ENCODE measurements around the gene HEPACAM2.

Gene HEPACAM2

DNA sequence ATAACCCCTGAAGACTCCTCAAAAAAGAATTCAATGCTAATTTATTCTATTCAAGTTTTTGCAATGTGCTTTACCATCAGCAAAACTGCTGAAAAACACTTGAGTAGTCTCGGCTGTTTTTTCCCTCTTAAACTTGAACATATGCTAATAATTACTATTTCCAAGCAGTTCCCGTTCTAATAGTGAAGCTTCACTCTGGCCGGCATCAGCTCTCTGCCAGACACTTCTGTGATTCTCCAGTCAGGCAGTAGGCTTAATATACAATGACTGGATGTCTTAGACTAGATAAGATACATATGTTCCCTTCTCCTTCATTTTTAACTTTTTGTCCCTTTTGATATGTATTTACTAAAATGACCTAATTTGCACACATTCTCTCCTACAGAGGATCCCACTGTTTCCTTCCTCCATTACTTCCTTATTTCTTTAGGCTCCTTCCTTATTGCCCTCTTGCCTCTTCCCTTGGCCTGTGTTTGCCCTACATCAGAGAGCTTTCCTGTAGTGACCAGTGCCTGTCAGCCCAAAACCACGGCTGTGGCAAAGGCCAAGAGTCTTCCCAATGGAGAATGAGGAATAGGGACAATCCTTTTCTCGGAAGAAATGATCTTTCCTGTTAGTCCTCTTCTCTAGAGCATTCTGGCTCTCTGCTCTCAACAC is 23.5 kb downstream of the HEPACAM2 start:
- FAIRE-seq = no peak

DNA sequence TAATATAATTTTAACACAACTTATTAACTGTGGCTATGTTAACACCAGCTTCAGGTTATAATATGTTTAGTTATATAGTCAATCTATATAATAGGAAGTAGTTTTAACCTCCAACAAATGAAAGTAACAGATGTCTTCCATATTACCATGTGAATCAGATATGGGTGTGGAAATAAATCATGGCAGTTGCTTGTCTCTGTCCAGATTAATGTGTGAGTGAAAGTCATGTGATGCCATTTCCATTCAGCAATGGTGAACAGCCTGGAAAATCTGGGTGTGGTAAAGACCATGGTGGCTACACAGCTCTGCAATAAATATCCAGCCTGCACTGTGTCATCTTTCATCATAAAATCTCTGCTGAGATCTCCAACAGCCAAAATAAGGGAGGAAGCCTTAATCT is 27.8 kb downstream of the HEPACAM2 start:
- FAIRE-seq = no peak

DNA sequence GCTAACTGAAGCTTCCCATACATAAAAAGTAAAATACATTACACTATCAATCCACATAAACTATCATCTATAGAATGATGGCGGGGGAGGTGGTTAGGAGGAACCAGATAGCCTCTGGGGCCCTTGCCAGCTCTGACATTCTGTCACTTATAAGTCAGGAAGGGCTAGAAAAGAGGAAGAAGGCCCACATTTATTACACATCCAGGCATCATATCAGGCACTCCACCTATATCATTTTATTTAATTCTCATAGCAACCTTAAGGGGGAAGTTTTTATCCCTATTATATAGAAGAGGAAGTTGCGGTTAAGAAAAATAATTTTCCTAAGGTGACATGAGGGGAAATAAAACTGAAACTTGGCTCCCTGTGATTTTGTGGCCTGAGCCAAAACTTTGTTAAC is 29.9 kb downstream of the HEPACAM2 start:
- FAIRE-seq = no peak

DNA sequence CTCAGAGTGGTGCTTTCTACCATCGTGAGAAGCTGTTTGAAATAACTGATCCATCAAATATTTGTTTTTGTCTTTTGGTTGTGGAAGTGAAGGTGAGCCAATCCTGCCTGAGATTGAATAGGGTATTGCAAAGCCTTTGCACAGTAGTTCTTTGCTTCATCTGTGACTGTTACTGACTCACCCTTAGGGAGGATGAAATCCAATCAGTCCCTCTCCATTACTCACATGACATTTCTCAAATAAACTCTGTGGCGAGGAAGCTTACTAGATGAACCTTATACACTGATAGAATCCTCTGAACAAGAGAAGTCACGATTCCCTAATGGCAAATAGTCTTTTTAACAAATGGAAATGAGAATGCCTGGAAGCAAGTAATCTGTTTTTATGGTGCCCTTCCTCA is 31.9 kb downstream of the HEPACAM2 start:
- no peak for FAIRE-seq

DNA sequence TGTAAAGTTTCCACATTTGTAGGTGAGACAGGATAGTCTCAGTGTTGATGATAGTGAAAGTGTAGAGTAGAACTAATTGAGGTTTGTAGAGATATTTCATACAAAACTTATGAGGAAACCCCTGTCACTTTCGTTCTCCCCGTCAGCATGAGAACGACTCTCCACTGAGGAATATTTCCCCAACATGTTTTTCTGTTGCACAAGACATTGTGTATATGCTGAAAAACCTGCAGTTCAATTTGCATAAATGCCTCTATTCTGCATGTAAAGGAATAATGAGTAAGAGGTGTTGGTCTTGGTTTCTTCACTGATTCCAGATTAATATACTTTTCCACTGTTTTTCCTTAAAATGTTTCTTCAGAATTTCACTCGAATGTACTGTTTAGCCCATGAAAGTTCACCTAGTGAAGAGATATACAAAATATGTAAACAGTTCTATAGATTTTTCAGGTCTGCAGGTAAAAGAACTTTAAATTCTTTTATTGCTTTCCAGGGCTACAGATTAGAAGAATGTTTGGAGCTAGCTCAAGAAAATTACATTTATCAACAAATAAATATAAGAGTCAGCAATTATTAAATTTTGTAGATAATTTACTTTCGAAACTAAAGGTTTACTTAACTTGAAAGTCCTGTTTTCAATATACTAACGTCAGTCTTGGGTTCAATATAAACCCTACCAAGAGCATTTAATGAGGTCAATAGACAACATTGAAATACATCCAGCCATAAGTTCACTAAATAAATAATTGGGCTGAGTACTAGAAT is 37.2 kb downstream of the HEPACAM2 start:
- FAIRE-seq = no peak

DNA sequence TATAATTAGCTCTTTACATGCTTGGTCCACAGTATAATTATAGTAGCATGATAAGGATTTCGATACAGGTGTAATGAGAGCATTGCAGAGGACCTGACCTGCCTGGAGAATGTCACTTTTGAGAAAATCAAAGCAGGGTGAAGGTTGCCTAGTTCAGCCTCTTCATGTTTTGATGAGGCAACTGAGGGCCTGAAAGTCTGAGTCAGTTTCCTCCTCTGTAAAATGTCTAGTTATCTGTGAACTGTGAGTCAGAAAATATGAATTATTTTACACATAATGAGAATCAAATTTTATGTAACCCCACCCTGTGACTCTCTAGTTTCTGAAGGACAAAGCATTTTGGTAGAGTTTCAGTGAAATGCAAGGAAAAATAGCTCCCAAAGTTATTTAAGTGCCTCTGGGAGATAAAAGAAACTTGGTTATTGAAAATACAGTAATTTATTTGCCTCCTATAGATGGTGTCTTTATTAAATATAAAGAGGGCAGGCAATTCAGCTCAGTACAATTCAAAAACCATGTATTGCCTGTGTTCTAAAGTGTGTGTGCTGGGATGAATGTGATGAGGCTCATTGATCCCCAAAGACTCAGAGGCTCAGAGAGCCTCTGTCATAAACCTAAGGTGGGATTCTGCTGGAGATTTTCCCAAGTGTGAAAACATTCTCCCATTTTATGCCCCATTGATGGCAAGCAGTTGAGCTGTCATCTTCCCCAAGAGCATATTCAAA is 40.8 kb downstream of the HEPACAM2 start:
- no peak for FAIRE-seq

DNA sequence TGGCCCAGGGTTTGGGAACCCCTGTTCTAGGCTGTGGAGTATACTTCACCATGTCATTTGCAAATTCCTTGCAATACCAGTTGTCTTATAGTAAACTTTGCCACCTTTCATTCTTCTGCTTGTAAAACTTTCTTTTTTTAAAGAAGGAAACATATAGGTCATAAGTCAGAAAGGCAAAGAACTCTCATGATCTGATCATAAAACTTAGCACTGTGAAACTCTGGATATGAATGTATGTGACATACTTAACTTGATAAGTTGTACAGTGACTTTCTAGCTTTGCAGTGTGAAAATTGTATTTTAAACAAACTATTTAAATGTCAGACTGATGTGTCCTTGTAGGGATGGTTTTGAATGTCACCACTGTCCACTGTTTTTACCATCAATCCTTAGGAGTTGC is 47.1 kb downstream of the HEPACAM2 start:
- FAIRE-seq = no peak

DNA sequence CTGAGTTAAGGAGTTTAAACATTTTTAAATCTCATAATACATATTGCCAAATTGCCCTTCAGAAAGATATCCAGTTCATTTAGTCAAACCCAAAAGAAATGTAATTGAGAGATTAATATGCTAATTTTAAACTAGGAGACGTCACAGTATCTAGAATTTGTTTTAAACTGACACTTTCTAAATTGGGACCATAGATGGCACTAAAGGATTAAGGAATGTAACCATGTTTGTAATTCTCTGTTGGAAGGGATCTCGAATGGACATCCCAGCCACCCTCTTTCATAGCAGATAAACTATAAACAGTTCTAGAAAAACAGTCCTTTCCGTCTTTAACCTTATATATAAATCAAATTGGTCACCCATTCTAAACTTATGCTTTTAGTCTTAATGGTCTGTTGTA is 48.1 kb downstream of the HEPACAM2 start:
- no peak for FAIRE-seq

DNA sequence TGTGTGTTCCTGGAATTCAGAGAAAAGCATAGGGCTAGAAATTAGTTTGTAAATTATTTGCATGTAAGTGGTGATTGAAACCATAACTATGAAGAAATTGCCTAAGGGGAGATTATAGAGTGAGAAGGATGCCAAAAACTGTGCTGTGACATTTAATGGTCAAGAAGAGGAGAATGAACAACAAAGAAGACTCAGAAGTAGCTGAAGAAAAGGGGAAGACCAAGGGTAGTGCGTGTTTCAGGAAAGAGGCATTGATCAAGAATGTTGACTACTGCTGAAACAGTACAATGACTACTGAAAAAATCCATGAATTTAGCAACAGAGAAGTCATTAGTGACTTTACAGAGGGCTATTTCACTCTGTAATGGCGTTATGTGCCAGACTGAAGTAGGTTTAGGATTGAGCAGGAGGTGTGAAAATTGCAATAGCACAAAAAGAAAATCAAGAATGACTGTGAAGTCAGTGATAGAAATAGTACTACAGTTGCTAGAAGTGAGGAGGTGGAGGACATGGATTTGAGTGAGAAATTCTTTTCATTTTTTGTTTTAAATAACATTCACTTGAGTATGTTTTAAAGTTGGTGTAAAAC is 49.2 kb downstream of the HEPACAM2 start:
- no peak for FAIRE-seq

DNA sequence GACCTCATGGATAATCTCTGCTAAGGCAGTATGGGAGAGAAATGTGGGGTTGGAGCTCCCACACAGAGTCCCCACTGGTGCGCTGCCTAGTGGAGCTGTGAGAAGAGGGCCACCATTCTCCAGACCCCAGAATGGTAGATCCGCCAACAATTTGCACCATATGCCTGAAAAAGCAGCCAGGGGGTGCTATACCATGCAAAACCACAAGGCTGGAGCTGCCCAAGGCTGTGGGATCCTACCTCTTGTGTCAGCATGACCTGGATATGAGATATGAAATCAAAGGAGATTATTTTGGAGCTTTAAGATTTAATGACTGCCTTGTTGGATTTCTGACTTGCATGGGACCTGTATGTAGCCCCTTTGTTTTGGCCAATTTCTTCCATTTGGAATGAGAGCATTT is 51.0 kb downstream of the HEPACAM2 start:
- no peak for FAIRE-seq

DNA sequence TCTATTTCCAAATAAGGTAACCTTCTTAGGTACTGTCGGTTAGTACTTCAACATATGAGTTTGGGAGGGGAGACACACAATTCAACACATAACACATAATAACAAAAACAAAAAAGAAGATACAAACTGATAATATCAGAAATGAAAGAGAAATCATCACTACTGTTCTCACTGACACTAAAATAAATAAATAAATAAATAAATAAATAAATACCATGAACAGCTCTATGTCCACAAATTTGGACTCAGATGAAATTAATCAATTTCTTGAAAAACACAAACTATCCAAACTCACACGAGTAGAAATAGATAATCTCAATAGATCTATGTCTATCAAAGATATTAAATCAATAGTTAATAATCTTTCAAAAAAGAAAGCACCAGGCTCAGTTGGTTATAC is 53.6 kb downstream of the HEPACAM2 start:
- no peak for FAIRE-seq

DNA sequence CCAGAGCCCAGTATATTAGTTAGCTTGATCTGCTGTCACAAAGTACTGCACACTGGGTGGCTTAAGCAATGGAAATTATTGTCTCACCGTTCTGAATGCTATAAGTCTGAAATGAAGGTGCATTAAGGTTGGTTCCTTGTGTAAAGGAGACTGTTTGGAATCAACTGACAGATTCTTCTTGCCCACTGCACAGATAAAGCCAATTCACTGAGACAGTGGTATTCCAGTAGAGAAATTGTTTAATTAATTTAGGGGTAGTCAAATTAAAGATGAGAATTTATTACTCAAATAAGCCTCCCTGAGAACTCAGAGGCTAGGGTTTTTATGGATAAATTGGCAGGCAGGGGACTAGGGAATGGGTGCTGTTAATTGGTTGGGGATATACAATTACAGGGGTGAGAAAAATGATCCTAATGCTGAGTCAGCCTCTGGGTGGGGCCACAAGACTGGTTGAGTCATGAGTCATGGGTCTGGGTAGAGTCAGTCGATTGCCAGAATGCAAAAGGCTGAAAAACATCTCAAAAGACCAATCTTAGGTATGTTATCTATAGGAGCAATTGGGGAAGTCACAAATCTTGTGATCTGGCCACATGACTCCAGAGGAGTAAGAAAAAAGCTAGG is 54.6 kb downstream of the HEPACAM2 start:
- no peak for FAIRE-seq

DNA sequence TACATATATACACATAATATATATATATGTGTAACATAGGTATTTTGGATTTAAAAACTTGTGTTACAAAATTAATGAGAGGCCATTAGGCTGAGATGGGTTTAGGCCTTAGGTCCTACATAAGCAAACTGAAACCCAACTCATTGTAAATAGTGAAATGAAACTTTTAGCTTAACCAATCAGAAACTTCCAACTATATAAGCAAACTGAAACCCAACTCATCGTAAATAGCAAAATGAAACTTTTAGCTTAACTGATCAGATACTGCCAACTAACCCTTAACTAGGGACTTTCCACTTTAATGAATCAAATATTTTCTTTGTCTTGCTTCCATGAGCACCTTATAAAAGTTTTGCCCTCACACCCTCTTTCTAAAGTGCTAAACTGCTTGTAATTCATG is 60.8 kb downstream of the HEPACAM2 start:
- FAIRE-seq = no peak

DNA sequence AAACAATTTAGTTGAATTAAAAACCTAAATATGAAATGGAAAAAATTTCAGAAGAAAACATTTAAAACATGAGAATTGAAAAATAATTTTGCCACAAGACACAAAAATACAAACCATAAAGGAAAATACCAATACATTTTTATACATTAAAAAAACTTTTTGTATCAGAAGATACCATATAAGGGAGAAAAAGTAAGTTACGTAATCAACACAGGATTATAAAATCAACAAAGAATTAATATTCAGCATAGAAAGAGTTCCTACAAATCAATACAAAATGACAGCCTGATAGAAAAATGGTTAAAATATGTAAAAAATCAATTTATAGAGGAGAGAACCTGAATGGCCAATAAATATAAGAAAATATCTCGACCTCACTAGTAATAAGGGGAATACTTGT is 61.5 kb downstream of the HEPACAM2 start:
- no peak for FAIRE-seq

DNA sequence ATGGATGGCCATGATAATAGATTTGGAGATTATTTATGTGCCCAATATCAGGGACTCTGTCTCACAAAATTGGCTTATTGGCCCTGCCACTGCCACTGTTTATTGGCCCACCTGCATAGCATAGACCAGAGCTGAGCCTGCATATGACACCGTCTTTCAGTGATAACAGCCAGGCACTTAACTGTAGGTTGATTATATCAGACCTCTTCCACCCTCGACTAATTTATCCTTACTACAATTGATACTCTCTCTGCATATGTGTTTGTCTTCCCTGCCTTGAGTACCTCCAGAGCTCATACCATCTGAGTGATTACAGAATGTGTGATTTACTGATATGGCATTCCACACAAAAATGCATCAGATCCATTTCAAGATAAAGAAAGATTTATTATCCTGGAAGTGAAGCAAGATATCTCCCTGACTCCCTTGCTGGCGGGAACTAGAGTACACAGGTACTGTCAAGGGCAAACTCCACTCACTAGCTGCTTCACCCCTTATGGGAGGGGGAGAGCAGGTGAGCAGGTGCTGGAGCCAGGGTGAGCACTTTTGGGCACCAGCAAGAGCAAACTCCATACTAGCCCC is 65.0 kb downstream of the HEPACAM2 start:
- FAIRE-seq = no peak

DNA sequence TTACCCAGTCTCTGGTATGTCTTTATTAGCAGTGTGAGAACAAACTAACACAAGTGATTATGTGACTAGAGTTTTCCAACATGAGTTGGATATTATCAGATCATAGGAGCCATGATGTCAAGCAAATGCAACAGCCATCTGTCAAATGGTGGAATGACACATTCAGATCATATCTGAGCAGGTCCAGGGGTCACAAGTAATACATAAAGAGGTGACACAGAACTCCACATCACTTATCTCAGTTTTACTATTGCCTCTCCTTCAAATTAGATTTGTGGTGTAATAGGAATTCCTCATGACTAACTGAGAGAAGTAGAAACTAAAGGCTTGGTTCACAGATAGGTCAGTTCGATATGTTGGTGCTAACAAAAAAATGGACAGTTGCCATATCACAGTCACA is 65.9 kb downstream of the HEPACAM2 start:
- FAIRE-seq = no peak

DNA sequence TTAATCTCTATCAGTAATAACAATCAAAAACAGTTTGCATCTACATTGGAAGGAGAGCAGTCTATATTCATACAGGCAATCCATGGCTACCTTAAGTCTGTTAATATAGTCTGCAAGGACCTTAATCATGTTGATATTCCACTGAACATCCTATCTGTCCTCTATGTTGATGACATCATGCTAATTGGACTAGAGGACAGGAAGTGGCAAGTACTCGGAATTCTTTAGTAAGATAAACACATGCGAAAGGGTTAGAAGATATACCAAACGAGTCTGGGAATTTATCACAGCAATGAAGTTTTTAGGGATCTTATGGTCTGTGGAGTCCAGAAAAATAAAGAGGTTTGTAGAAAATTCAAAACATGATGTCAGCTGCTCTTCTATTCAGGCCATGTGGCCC is 66.8 kb downstream of the HEPACAM2 start:
- no peak for FAIRE-seq

DNA sequence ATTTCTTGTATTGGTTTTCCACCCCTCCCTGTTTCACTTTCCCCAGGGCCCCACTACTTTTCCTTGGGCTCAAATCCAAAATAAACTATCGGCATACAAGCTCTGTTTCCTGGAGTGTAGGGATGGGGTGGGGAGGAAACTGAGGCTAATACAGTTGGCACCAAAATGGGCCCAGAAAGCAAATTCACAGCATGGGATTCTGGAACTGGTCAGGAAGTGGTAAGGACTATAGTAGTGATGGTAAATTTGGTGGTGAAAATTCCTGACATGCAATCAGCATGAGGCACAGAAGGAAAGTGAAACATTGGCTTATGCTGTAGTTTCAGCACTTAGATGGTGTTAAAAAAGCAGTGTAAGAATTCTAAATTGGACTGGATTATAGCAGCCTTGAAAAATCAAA is 69.4 kb downstream of the HEPACAM2 start:
- no peak for FAIRE-seq

DNA sequence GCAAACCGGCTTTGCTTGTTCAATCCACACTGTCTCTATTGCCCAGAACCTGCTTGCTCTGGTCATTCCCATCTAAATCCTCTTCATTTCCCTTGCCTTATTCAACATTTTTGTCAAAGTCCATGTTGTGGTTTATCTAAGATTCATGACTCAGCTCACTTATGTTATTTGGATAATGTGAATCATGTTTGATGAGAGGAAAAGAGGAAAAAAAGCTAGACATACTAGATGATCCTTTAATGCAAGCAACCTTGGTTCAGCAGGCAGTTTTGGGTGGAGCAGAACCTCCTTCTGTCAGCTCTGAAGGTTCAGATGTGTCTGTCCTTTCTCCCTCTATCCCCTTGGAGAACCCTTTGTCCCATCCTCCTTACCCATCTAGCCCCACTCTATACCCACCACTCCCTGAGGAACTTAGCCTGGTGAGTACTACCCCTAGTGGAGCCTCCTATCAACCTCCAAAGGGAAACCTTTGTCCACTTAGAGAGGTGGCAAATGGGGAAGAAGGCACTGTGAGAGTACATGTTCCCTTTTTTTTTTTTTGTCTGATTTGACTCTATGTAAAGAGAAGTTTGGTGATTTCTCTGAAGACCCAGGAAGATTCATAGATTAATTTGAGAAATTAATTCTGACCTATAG is 76.0 kb downstream of the HEPACAM2 start:
- no peak for FAIRE-seq

DNA sequence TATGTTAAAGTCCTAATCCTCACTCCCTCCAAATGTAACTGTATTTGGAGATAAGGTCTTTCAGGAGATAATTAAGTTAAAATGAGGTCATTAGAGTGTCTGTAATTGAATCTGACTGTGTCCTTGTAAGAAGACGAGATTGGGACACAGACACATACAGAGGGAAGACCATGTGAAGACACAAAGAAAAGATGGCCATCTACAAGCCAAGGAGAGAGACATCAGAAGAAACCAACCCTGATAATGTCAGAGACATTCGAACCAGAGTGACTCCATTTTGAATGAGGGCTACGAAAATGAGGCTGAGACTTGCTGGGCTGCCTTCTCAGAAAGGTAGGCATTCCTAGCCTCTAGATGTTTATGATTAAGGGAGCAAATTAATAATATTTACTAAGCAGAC is 77.5 kb downstream of the HEPACAM2 start:
- no peak for FAIRE-seq

DNA sequence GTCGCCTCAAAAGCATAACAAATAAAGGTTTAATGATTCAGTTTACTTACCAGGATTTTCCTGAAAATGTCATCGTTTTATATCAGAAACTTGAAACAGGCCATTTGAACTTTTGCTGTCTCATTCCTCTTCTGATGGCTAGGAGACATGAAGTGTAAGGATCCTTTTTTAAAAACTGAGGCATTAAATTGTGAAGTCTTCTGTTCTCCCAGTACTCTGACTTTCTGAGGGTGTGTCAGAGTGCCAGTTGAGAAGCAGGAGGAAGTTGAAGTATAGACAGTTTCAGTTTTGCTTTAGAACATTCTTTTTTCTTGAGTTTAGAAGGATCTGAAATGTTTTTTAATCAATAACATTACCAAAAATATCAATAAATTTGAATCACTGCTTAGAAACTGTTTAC is 78.1 kb downstream of the HEPACAM2 start, which contains the start of gene SAMD9L:
SAMD9L (minus strand) TSS at position 242 of the 400 bp plus-strand sequence. CDS start 12,414 bp downstream, outside the sequence.
- FAIRE-seq = no peak

DNA sequence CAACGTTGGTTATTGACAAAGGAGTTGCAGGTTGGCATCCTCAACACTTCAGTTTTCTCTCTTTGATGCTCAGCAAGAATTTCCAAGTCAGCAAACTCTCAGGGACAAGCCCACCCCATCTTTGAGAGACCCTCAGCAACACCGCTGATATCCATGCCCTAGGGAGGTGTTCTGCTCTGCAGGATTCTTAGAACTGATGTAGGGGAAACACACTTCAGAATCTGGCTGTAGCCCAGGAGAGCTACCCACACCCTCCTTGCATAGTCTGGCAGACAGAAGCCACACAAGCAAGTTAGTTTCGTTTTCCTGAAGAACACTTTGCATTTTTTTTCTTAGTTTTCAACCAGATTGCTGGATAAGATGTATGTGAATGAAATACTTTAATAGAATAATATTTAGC is 78.9 kb downstream of the HEPACAM2 start:
- no peak for FAIRE-seq

Measured in endometrium (tissue), 2 donors.